Measurements from ENCODE around the gene ABCA4.
"Not testable (repeated sequence)": the region's sequence is repeated elsewhere in the genome, so short reads cannot be mapped to it uniquely, and the experiment has no call there.

Gene ABCA4

GRCh38 chr1:94004924-94005323 lies 116.0 kb downstream of the ABCA4 start:
- no peak for DNase-seq (ENCODE audit: low read depth)

GRCh38 chr1:94002046-94002787 lies 118.7 kb downstream of the ABCA4 start:
- DNase-seq (ENCODE audit: low read depth) = no peak

- DNase-seq (ENCODE audit: low read depth) = no peak
These were observed 119.4 kb downstream of the ABCA4 start for GRCh38 chr1:94001397-94002045.

GRCh38 chr1:94000510-94001282 lies 120.3 kb downstream of the ABCA4 start:
- DNase-seq (ENCODE audit: low read depth) = no peak

- DNase-seq (ENCODE audit: low read depth) = no peak
These were observed 121.0 kb downstream of the ABCA4 start for GRCh38 chr1:93999840-94000415.

GRCh38 chr1:93998532-93998931 lies 122.4 kb downstream of the ABCA4 start:
- DNase-seq (ENCODE audit: low read depth) = not testable (repeated sequence)

GRCh38 chr1:93997756-93998155 lies 123.2 kb downstream of the ABCA4 start:
- DNase-seq (ENCODE audit: low read depth) = no peak

- no peak for DNase-seq (ENCODE audit: low read depth)
These were observed 125.0 kb downstream of the ABCA4 start for GRCh38 chr1:93995837-93996536.

GRCh38 chr1:93993731-93994130 lies 127.2 kb downstream of the ABCA4 start:
- DNase-seq (ENCODE audit: low read depth) = no peak

GRCh38 chr1:93992954-93993353 lies 128.0 kb downstream of the ABCA4 start:
- DNase-seq (ENCODE audit: low read depth) = no peak

- DNase-seq (ENCODE audit: low read depth) = no peak
These were observed 128.8 kb downstream of the ABCA4 start for GRCh38 chr1:93992190-93992589.

- no peak for DNase-seq (ENCODE audit: low read depth)
These were observed 129.7 kb downstream of the ABCA4 start for GRCh38 chr1:93991271-93991670.

- not testable (repeated sequence) for DNase-seq (ENCODE audit: low read depth)
These were observed 130.5 kb downstream of the ABCA4 start for GRCh38 chr1:93990477-93990876.

- DNase-seq (ENCODE audit: low read depth) = no peak
These were observed 130.9 kb downstream of the ABCA4 start for GRCh38 chr1:93990010-93990409.

- DNase-seq (ENCODE audit: low read depth) = no peak
These were observed 131.3 kb downstream of the ABCA4 start for GRCh38 chr1:93989601-93990000.

- peak; percentile 79 for DNase-seq (ENCODE audit: low read depth)
These were observed 132.2 kb downstream of the ABCA4 start for GRCh38 chr1:93988634-93989350.

GRCh38 chr1:93981274-93981667 lies 139.7 kb downstream of the ABCA4 start:
- no peak for DNase-seq (ENCODE audit: low read depth)

GRCh38 chr1:93980320-93981273 lies 140.4 kb downstream of the ABCA4 start:
- DNase-seq (ENCODE audit: low read depth) = no peak

- DNase-seq (ENCODE audit: low read depth) = peak; percentile 85
These were observed 141.1 kb downstream of the ABCA4 start for GRCh38 chr1:93979718-93980319.
